ENCODE data around the gene BLCAP.
"Not testable (repeated sequence)": the region's sequence is repeated elsewhere in the genome, so short reads cannot be mapped to it uniquely, and the experiment has no call there.

BLCAP gene

GRCh38 chr20:37494301-37494700, 33.4 kb downstream of the BLCAP start:
- Histone ChIP-seq H3K9ac (ENCODE audit: low read length) (no peak overlapping the region), H3K27ac (ENCODE audit: low read depth, low read length) (no peak overlapping the region), H3K36me3 (ENCODE audit: control insufficient read depth, insufficient read depth, low read length) (no peaks in the 10 kb centered on the region), H3K9me3 (ENCODE audit: control insufficient read depth, insufficient read depth, low read depth, low read length) (no peaks in the 10 kb centered on the region), H3K4me1 (ENCODE audit: control insufficient read depth, insufficient read depth, low read length) (peaks cover 3% of the 10 kb centered on the region; the same call in 1 of the 2 replicates), H3K27me3 (ENCODE audit: control insufficient read depth, insufficient read depth, low read length) (no peaks in the 10 kb centered on the region), H3K4me3 (ENCODE audit: low read depth, low read length) (no peak overlapping the region)

GRCh38 chr20:37492945-37493344, 34.7 kb downstream of the BLCAP start:
- Histone ChIP-seq H3K9me3 (ENCODE audit: control insufficient read depth, insufficient read depth, low read depth, low read length) (no peaks in the 10 kb centered on the region), H3K9ac (ENCODE audit: low read length) (no peak overlapping the region), H3K27ac (ENCODE audit: low read depth, low read length) (no peak overlapping the region), H3K4me1 (ENCODE audit: control insufficient read depth, insufficient read depth, low read length) (peaks cover 3% of the 10 kb centered on the region; the same call in 1 of the 2 replicates), H3K36me3 (ENCODE audit: control insufficient read depth, insufficient read depth, low read length) (no peaks in the 10 kb centered on the region), H3K4me3 (ENCODE audit: low read depth, low read length) (no peak overlapping the region), H3K27me3 (ENCODE audit: control insufficient read depth, insufficient read depth, low read length) (no peaks in the 10 kb centered on the region)

- H3K9me3 ChIP-seq (ENCODE audit: control insufficient read depth, insufficient read depth, low read depth, low read length): no peaks in the 10 kb centered on the region
These were observed 35.5 kb downstream of the BLCAP start for GRCh38 chr20:37492096-37492625.

GRCh38 chr20:37490663-37491350, 36.9 kb downstream of the BLCAP start:
- Histone ChIP-seq H3K9me3 (ENCODE audit: control insufficient read depth, insufficient read depth, low read depth, low read length) (no peaks in the 10 kb centered on the region), H3K9ac (ENCODE audit: low read length) (no peak overlapping the region), H3K27me3 (ENCODE audit: control insufficient read depth, insufficient read depth, low read length) (no peaks in the 10 kb centered on the region)

More at GRCh38 chr20:37492096-37492625, 35.5 kb downstream of the BLCAP start:
- Histone ChIP-seq H3K4me1 (ENCODE audit: control insufficient read depth, insufficient read depth, low read length) (peaks cover 3% of the 10 kb centered on the region; the same call in 1 of the 2 replicates), H3K9ac (ENCODE audit: low read length) (no peak overlapping the region), H3K27ac (ENCODE audit: low read depth, low read length) (no peak overlapping the region), H3K27me3 (ENCODE audit: control insufficient read depth, insufficient read depth, low read length) (no peaks in the 10 kb centered on the region), H3K4me3 (ENCODE audit: low read depth, low read length) (no peak overlapping the region), H3K36me3 (ENCODE audit: control insufficient read depth, insufficient read depth, low read length) (no peaks in the 10 kb centered on the region)

GRCh38 chr20:37486209-37486608, 41.5 kb downstream of the BLCAP start:
- H3K4me3 ChIP-seq (ENCODE audit: low read depth, low read length); H3K9ac ChIP-seq (ENCODE audit: low read length); H3K36me3 ChIP-seq (ENCODE audit: control insufficient read depth, insufficient read depth, low read length); H3K27me3 ChIP-seq (ENCODE audit: control insufficient read depth, insufficient read depth, low read length); H3K9me3 ChIP-seq (ENCODE audit: control insufficient read depth, insufficient read depth, low read depth, low read length); H3K27ac ChIP-seq (ENCODE audit: low read depth, low read length): not testable (repeated sequence)
- H3K4me1 ChIP-seq (ENCODE audit: control insufficient read depth, insufficient read depth, low read length): peaks cover 16% of the 10 kb centered on the region

More at GRCh38 chr20:37490663-37491350, 36.9 kb downstream of the BLCAP start:
- no peak overlapping the region for H3K4me3 ChIP-seq (ENCODE audit: low read depth, low read length)
- peaks cover 14% of the 10 kb centered on the region for H3K4me1 ChIP-seq (ENCODE audit: control insufficient read depth, insufficient read depth, low read length)
- H3K27ac ChIP-seq (ENCODE audit: low read depth, low read length): no peak overlapping the region
- no peaks in the 10 kb centered on the region for H3K36me3 ChIP-seq (ENCODE audit: control insufficient read depth, insufficient read depth, low read length)

GRCh38 chr20:37484331-37484730, 43.3 kb downstream of the BLCAP start:
- no peak overlapping the region for H3K9ac ChIP-seq (ENCODE audit: low read length)

GRCh38 chr20:37481610-37482009, 46.1 kb downstream of the BLCAP start:
- Histone ChIP-seq H3K27ac (ENCODE audit: low read depth, low read length) (no peak overlapping the region), H3K4me1 (ENCODE audit: control insufficient read depth, insufficient read depth, low read length) (peaks cover 9% of the 10 kb centered on the region), H3K4me3 (ENCODE audit: low read depth, low read length) (no peak overlapping the region), H3K9me3 (ENCODE audit: control insufficient read depth, insufficient read depth, low read depth, low read length) (peaks cover 5% of the 10 kb centered on the region), H3K27me3 (ENCODE audit: control insufficient read depth, insufficient read depth, low read length) (0 out of 2 replicates have a peak, but pooled peaks cover 5% of the 10 kb centered on the region), H3K36me3 (ENCODE audit: control insufficient read depth, insufficient read depth, low read length) (no peaks in the 10 kb centered on the region), H3K9ac (ENCODE audit: low read length) (no peak overlapping the region)

More at GRCh38 chr20:37484331-37484730, 43.3 kb downstream of the BLCAP start:
- H3K9me3 ChIP-seq (ENCODE audit: control insufficient read depth, insufficient read depth, low read depth, low read length): peaks cover 5% of the 10 kb centered on the region
- no peaks in the 10 kb centered on the region for H3K36me3 ChIP-seq (ENCODE audit: control insufficient read depth, insufficient read depth, low read length)
- peaks cover 13% of the 10 kb centered on the region for H3K4me1 ChIP-seq (ENCODE audit: control insufficient read depth, insufficient read depth, low read length)
- H3K4me3 ChIP-seq (ENCODE audit: low read depth, low read length): no peak overlapping the region
- H3K27ac ChIP-seq (ENCODE audit: low read depth, low read length): no peak overlapping the region
- no peaks in the 10 kb centered on the region for H3K27me3 ChIP-seq (ENCODE audit: control insufficient read depth, insufficient read depth, low read length)

- H3K4me1 ChIP-seq (ENCODE audit: control insufficient read depth, insufficient read depth, low read length): peaks cover 2% of the 10 kb centered on the region; the same call in 1 of the 2 replicates
- peaks cover 5% of the 10 kb centered on the region for H3K9me3 ChIP-seq (ENCODE audit: control insufficient read depth, insufficient read depth, low read depth, low read length)
- no peak overlapping the region for H3K4me3 ChIP-seq (ENCODE audit: low read depth, low read length)
- no peaks in the 10 kb centered on the region for H3K36me3 ChIP-seq (ENCODE audit: control insufficient read depth, insufficient read depth, low read length)
- H3K27me3 ChIP-seq (ENCODE audit: control insufficient read depth, insufficient read depth, low read length): 0 out of 2 replicates have a peak, but pooled peaks cover 5% of the 10 kb centered on the region
- H3K9ac ChIP-seq (ENCODE audit: low read length): no peak overlapping the region
- H3K27ac ChIP-seq (ENCODE audit: low read depth, low read length): no peak overlapping the region
These were observed 46.8 kb downstream of the BLCAP start for GRCh38 chr20:37480919-37481318.

- Histone ChIP-seq H3K9ac (ENCODE audit: low read length) (no peak overlapping the region), H3K9me3 (ENCODE audit: control insufficient read depth, insufficient read depth, low read depth, low read length) (peaks cover 5% of the 10 kb centered on the region), H3K36me3 (ENCODE audit: control insufficient read depth, insufficient read depth, low read length) (no peaks in the 10 kb centered on the region), H3K4me3 (ENCODE audit: low read depth, low read length) (no peak overlapping the region), H3K27me3 (ENCODE audit: control insufficient read depth, insufficient read depth, low read length) (0 out of 2 replicates have a peak, but pooled peaks cover 5% of the 10 kb centered on the region), H3K27ac (ENCODE audit: low read depth, low read length) (no peak overlapping the region), H3K4me1 (ENCODE audit: control insufficient read depth, insufficient read depth, low read length) (no peaks in the 10 kb centered on the region)
These were observed 47.6 kb downstream of the BLCAP start for GRCh38 chr20:37479925-37480691.

- Histone ChIP-seq H3K36me3 (ENCODE audit: control insufficient read depth, insufficient read depth, low read length) (no peaks in the 10 kb centered on the region), H3K9me3 (ENCODE audit: control insufficient read depth, insufficient read depth, low read depth, low read length) (peaks cover 5% of the 10 kb centered on the region), H3K9ac (ENCODE audit: low read length) (no peak overlapping the region), H3K4me1 (ENCODE audit: control insufficient read depth, insufficient read depth, low read length) (no peaks in the 10 kb centered on the region), H3K4me3 (ENCODE audit: low read depth, low read length) (no peak overlapping the region), H3K27me3 (ENCODE audit: control insufficient read depth, insufficient read depth, low read length) (0 out of 2 replicates have a peak, but pooled peaks cover 5% of the 10 kb centered on the region), H3K27ac (ENCODE audit: low read depth, low read length) (no peak overlapping the region)
These were observed 48.4 kb downstream of the BLCAP start for GRCh38 chr20:37479266-37479665.

- Histone ChIP-seq H3K4me1 (ENCODE audit: control insufficient read depth, insufficient read depth, low read length) (no peaks in the 10 kb centered on the region), H3K9me3 (ENCODE audit: control insufficient read depth, insufficient read depth, low read depth, low read length) (peaks cover 2% of the 10 kb centered on the region), H3K36me3 (ENCODE audit: control insufficient read depth, insufficient read depth, low read length) (no peaks in the 10 kb centered on the region), H3K9ac (ENCODE audit: low read length) (no peak overlapping the region), H3K27ac (ENCODE audit: low read depth, low read length) (no peak overlapping the region), H3K4me3 (ENCODE audit: low read depth, low read length) (no peak overlapping the region), H3K27me3 (ENCODE audit: control insufficient read depth, insufficient read depth, low read length) (0 out of 2 replicates have a peak, but pooled peaks cover 5% of the 10 kb centered on the region)
These were observed 50.6 kb downstream of the BLCAP start for GRCh38 chr20:37477041-37477440.

All from HUES6 (cell line).